GM21360 (cell line): Measurements from ENCODE around the gene NFASC.

Experiments
- ATAC-seq: cut with Tn5 transposase; IDR thresholded peaks from one replicate; pipeline ENCODE4 v1.9.1; 2021; ENCODE audit warnings: mild to moderate bottlenecking, moderate library complexity; ENCODE audit not compliant: unreplicated experiment

The NFASC gene

DNA sequence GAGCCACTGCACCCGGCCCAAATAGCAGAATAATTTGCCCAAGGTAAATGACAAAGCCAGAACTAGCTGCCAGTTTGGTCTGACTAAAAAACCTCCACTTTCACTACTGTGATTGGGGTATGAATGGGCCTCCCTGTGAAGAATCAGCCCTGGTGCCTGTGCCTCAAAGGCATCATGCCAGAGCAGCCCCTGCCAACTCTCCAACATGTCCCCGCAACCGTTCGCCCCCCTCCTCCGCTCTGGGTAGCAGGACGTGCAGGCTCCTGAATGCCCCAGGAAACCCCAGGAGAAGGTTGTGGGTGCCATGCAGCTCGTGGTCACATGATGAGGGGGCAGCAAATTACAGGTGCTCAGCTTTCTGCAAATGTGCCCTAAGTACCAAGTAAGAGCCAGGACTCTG is 157.7 kb downstream of the NFASC start:
- ATAC-seq, result no peak

DNA sequence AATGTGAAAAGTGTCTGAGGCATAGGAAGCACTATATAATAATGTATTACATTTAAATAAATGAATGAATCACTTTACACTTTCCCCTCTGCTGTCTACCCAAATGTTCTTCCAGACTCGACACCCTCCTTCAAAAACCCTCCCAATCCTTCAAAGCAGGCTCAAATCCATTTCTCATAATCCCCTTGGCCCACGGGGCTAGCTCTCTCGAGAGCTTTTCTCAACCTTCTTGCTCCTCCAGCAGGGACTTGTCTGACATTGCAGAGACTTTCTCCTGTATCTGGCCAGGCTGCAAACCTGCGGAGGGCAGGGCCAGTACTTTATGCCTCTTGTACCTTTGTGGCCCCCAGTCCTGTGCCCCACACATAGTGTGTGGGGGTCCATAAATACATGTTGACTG is 158.3 kb downstream of the NFASC start:
- no peak for ATAC-seq

DNA sequence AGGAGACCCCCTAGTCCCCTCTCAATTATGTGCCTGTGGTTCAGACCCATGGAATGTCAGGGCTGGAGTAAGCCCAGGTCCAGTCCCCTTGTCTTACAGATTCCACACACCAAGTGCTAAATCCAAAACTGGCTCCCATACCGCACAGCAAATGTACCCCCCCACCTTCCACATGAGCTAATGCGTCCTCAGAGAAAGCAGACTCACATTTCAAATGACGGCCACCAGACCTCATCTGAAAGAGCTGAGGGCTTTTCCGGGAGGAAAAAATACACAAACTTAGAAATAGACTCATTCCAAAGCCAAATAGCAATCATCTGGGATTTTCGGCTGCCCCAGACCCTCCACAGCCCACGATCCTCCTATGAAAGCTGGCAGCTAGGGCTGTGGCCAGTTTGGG is 159.6 kb downstream of the NFASC start:
- no peak for ATAC-seq

DNA sequence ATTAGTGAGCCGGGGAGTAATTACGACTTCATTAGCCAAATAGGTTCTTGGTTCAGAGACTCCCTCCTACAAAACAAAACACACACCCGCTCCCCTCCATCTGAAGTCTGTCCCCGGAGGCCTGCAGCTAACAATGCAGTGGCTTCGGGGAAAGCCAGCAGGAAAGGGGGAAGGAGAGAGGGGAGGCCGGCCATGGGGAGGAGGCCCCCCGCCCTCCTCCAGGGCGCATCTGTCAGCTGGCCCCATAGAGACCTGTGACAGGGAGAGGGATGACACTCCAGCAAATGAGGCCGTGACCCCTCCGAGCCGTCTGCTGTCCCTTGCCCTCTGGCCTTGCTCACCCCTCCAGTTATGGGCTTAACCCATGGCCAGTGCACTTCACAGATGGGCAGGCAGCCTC is 160.2 kb downstream of the NFASC start:
- no peak for ATAC-seq

DNA sequence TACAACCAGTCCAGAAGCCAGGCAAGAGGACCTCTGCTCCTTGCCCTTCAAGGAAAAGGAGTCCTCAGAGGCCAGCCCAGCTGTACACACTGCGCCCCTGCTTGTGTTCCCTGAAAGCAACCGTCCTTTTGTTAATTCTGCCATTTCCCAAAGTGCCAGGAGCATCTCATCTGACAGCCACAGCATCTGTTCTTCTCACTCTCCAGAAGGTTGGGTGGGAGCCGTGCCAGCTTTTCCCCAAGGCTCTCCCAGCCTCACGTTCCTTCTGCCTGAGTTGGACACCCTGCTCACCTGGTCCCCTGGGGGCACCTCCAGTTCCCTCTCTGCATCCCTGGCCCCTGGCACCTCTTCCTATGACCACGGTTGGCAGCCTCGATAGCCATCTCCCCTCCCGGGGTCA is 161.8 kb downstream of the NFASC start:
- ATAC-seq, result no peak

DNA sequence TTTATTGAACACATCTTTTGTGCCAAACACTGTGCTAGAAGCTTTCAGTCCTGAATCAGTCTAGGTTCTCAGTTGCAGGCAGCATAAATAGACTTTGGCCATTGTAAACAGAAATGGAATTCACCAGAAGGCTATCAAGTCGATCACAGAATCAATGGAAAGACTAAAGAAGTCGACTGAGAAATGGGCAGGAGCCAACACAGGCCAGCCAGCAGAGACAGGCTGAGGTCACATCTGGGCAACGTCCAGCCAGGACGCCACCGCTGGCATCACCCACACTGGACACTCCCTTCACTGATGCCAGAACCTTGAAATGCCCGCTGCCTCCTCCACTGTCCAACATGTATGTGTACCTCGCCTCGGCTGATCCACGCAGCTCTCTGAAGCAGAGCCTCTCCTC is 166.9 kb downstream of the NFASC start:
- no peak for ATAC-seq

DNA sequence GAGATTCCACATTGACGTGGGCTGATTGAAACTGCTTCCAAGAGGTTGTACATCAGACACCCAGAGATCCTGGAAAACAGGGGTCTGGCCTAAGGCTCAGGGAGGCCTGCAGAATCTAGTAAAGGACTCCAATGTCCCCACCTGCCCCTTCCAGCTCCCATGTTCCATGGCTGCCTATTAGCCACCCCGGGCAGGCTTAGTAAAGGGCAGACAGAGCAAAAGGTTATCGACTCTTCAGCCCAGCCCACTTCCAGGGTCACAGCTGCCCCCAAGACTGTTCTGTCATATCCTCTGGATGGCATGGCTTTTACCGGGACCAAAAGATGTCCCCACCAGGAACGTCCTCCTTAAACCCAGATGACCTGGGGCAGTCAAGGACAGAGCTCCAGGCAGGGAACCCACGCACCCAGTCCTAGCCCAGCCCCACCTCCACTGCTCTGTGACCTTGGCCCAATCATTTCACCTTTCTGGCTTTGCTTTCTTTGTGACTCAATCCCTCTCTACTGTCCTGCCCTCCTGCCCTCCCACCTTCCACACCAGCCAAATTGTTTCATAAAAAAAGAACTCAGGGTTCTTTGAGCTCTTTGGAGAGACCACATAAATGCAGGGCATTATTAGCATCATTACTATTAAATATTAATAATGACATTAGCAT is 167.6 kb downstream of the NFASC start:
- no peak for ATAC-seq

DNA sequence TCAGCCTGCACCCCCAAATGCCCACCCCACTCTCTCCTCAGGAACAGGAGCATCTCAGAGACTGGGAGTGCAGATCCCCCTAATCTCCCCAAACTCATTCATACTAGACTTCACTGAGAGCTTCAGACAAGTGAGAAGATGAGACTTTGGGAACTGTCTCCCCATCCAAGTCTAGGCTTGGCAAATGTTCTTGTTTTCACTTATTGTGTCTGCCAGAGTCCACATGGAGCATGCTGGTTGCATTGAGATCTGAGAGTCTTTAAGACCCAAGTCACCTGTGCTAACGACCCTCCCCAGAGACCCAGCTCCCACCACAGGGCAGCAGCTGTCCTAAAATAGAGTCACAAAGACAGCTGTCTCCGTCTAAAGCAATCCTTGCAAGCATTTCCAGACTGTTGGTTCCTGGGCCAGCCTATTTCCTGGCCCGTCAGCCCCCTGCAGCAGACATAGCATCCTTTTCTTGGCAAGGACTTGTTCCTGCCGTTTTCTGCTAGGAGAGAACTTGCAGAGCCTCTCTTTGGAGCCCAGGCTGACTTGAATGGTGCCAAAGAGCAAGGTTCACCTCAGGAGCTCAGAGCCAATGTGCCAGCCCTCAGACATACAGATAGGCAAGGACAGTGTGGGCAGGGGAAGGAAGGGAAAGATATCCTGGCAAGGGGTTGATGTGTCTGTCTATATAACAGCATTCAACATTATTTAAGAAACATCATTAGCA is 170.5 kb downstream of the NFASC start:
- no peak for ATAC-seq

DNA sequence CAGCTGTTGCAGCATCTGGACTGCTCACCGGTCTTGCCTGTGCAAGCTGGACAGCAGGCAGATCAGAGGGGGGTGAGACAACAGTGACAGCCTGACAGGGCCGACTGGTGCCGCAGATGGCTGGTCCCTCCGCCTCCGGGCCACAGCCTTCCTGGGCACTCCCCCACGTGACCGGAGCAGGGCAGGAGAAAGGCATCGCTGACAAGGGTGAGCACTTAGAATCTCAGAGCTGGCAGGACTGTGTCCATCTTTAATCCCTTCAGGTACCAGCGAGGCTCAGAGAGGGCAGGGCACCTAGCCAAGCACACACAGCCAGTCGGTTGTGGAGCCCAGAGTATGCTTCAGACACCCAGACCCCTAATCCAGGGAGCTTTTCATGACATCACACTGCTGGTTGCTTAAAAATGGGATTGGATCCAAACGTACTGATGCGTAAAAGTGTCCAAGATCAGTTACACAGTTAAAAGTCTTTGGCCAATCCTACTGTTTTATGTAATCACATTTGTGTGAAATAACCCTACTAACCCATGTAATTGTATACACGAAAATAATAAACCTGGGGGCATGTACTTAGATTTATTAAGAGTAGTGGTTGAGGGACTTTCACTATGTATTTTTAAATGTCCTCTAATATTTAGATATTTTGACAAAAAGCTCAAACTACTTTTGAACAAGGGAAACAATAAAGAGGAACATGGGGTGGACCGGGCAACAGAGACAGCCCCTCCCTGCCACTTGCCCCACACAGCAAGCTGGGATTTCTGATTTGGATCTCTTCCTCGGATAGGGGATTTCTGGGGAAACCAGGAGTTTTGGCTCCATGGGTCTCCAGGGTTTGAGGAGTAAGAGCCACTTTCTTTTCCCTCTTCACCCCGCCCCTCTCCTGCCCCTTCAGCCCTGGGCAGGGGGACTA is 171.6 kb downstream of the NFASC start:
- ATAC-seq, result no peak

DNA sequence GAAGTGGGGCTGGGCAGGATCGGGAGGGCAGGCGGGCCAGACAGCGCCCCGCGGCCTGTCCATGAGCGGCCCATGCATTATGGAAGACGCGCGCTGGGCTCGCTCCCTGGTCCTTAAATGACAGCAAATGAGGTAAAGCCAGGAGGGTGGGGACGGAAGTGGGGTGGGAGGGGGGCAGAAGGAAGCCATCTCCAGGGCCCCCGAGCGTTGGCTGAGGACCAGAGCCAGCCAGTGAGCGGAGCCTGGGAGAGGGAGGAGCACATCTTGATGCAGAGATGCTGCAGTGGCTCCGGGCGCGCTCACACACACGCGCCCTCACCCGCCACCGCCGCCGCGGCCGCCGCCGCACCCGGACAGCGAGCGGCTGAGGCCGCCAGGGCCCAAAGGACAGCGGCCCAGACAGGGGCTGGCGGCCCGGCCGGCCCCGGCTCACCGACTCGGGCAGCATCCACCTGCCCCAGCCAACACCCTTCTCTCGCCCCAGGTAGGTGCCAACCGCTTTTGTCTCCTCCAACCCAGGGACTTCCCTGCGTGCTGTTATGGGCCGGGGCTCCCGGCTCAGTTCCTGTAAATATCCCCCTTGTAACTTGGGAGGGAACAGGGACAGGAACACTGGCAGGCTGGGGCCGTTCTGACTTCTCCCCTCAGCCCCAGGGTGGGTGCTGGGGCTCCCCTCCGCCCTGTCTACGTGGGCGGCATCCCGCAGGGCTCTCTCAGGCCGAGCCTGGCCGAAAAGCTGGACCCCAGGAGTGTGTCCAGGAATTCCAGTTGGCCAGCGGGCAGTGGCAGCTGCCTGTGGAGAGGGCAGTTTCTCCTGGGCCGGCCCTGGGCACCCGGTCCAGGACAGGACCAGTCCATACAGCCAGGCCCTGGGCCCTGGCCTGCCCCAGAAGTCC is 172.5 kb downstream of the NFASC start, which contains the start of gene CNTN2:
Gene CNTN2 (plus strand): TSS at position 302 of the 896 bp plus-strand sequence. CDS start 9,974 bp downstream, outside the sequence.
- ATAC-seq, result no peak

DNA sequence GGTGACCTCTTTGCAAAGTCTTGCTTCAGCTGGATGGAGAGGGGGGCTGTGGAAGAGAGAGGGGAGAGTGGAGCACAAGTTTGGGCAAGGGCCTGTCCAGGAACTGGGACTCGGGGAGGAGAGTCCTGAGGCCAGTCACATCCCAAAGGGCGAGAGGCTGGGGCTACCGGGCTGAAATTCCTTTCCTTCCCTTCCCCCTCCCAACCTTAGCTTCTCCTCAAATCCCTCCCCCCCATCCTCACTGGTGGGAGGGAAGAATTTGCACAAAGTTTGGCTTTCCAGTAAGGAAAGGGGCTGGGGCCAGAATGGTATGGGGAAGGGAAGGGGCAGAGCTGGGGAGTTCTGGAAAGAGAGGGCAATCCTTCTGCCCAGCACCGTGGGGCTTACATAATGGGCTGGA is 173.2 kb downstream of the NFASC start:
- no peak for ATAC-seq

DNA sequence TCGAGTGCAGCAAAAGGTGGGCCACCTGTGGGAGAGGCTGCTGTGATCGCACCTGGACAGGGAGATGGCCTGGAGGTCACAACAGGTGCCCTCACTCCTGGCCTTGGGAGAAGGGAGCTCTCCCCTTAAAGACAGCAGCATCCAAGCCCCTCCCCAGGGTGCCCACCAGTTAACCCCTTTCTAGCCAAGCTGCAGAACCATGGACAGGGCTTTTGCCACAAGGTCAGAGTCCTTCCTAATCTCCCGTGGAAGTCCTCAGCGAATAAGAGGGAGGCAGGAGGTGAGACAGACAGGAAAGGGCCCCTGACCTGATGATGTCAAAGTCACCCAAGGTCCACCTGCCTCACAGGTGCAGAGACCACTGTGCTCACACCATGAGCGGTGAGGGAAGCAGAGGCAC is 174.1 kb downstream of the NFASC start:
- no peak for ATAC-seq

DNA sequence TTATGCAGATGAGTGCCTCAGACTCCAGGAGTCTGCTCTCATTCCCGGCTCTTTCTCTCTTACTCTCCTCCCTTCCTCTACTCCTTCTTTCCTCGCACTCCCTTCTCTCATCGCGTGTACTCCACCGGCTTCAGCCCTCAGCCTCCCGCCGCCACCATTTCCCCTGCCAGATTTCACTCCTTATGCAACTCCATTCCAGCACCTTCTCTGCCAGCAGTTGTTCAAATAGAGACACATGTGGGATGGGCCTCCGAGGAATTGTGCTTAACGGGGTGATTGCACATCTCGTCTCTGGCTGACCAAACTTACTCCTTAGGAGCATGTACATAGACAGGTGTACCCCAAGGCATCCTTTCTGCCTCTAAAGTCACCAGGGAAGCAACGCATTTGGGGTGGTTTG is 174.5 kb downstream of the NFASC start:
- no peak for ATAC-seq

DNA sequence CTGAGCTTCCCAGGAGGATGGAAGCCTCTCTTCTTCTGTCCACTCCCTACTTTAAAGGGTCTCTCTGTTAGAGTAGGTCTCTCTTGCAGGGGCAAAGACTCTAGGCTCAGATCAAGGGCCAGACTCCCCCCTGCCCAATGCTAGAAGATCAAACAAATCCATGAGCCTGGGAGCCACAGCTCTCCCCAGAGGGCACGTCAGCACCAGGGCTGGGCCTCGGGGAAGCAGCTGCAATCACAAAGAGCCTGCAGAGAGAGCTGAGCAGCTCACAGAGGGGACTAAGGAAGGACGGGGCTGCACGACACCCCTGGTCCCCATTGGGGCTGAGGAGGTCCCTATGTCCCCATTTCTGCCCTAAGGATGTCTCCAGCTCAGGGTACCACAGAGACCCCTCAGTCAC is 176.2 kb downstream of the NFASC start:
- ATAC-seq, result no peak

DNA sequence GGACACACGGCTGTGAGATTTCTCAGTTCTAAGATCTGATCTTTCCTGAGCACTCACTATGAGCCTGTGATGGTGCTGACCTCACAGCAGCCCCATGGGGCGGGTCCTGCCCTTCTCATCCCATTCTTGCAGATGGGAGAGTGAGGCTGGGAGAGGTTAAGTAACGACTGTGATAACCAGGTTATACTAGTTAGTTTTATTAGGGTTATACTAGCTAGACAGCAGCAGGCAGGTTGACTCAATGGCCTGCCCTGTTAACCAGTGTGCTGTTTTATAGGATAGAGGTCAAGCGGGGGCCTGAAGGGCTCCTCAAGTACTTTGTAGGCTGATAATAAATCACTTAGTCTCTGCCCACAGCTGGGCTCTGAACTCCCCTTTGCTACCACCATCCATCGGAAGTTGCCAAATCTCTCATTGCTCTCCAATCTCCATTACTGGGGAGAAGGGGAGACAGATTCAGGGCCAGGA is 177.1 kb downstream of the NFASC start:
- ATAC-seq, result no peak

DNA sequence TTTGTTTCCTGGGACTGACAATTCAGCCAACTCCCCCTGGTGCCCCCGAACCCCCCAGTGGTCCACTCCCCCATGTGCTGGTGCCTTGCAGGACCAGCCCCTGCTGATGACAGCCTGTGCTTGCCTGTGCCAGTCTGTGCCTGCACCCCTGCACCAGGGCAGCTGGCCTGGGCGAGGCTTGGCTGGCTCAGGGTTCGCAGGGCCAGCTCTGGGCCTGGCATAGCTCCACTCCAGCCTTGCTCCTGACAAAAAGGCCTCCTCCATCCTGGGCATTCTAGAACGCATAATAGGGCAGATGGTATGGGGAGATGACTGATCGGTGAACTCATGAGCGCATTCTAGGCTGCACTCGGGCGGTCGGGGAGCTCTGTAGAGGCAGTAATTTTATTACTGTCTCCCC is 177.7 kb downstream of the NFASC start:
- ATAC-seq, result no peak

DNA sequence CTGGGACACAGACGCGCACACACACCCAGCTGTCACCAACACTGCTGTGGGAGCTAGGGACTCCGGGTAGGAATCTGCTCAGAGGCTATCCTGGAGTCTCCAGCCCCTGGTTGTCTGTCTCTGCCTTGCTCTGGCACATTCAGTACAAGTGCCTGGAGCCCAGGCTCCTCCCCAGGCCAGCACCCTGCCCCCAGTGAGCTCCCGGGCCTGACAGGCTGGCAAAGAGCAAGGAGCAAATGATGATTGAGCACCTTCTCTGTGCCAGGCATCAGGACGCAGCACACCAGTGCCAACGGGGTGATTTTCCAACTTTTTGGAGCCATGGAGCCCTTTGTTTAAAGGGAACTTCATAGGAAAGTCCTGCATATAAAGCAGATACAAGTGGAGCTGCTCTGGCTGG is 178.8 kb downstream of the NFASC start:
- ATAC-seq, result no peak

DNA sequence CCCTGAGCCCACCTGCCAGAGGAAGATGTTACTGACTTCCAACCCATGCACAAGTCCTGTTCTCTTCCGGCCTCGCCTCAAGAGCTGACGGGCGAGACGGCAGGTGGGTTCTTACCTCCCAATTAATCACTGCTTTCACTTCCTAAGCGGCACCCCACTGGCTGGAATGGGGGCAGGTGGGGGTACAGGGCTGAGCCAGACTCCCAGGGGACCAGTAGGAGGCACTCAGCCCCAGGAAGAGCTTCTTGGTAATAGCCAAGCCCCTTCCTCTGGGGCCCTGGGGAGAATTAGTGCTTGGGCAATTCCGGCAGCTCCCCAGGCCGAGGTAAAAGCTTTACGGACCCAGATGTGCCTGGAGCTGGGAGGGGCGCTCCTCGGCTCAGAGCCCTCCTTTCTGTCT is 182.0 kb downstream of the NFASC start:
- ATAC-seq, result no peak

DNA sequence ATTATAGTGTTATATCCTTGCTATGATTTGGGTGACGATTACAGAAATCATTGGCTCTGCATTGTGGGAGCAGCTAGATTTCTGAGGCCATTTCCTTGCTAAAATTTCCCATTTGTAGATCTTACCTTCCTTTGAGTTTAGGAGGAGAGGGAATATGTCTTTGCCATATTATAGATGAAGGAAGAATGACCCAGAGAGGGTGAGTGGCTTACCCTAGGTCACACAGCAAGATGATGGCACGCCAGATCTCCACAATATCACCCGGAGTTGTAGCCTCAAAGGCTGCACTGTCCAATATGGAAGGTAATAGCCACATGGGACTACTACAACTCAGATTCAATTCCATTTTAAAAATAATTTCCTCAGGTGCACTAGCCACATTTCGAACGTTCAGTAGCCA is 182.6 kb downstream of the NFASC start:
- no peak for ATAC-seq

DNA sequence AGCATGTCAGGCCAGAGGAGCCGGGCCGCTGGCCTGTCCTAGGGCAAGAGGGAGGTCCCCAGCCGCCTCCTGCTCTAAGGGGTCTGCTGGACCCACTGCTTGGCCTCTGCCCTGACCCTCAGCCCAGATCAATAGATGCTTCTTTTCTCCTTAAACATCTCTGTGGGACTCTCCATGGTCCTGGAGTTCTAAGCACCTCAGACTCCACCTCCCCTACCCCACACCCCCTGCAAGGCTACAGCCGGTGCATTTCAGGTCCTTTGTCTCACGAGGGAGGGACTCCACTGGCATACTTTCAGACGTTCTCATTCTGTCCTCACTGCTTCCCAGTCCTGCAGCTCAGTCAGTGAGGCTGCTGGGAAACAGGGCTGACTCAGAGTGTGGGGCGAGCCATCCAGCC is 183.4 kb downstream of the NFASC start:
- ATAC-seq, result no peak

DNA sequence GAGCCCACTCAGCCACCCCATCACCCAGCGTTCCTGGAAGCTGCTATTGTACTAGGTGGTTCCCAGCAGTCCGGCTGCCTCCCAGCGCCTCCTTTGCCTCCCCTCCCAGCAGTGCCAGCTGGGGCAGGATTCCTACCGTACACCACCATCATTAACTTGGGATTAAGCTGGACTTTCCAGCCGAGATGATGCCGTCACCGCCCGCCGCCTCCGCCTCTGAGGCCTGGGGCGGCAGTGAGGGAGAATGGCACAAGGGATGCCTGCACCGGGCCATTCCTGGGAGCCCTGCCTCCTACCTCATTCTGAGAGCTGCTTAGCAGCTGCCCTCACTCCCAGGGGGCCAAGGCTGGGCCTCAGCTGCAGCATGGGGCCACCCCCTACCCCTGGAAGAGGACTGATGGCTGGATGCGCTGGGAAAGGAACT is 185.5 kb downstream of the NFASC start:
- ATAC-seq, result no peak
